Measurements from ENCODE around the gene FOXP2. TPM values are rescaled to one million over a fixed set of nuclear protein-coding genes. Genes with fewer than 3 reads are reported as not detected.

Gene FOXP2
- total RNA-seq (2016; rRNA removed; fragmentation: Illumina TruSeq; extraction: Trizol): 0.04 TPM in 1 of 2 replicates, not detected in the other
- total RNA-seq (2016; cell fraction: cytosol; rRNA removed; fragmentation: Illumina TruSeq; extraction: Trizol; ENCODE audit: low read depth): not detected in 2 replicates
- total RNA-seq (2016; cell fraction: insoluble cytoplasmic fraction; rRNA removed; fragmentation: Illumina TruSeq; extraction: Trizol): 0.09 TPM in 1 of 2 replicates, not detected in the other
- not detected in 2 replicates for total RNA-seq (2016; cell fraction: membrane; rRNA removed; fragmentation: Illumina TruSeq; extraction: Trizol)
- total RNA-seq (2016; cell fraction: nucleus; rRNA removed; fragmentation: Illumina TruSeq; extraction: Trizol): 0.19 and 0.22 TPM in 2 replicates
- polyA plus RNA-seq (2011; rRNA removed): 0.69 and 0.90 TPM in 2 replicates
- polyA plus RNA-seq (2011; cell fraction: cytosol; rRNA removed): 0.60 and 0.93 TPM in 2 replicates
- 0.92 and 1.1 TPM in 2 replicates for polyA plus RNA-seq (2011; cell fraction: nucleus; rRNA removed)
- polyA plus RNA-seq (2012): 0.72 and 0.85 TPM in 2 replicates
- polyA plus RNA-seq (2016; cell fraction: cytosol; fragmentation: Illumina TruSeq; extraction: Trizol; ENCODE audit: low read depth): not detected in 2 replicates
- 0.09 TPM in 1 of 2 replicates, not detected in the other for polyA plus RNA-seq (2016; cell fraction: insoluble cytoplasmic fraction; fragmentation: Illumina TruSeq; extraction: Trizol; ENCODE audit: low read depth)
- polyA plus RNA-seq (2016; cell fraction: membrane; fragmentation: Illumina TruSeq; extraction: Trizol; ENCODE audit: low read depth): not detected in 2 replicates
- polyA plus RNA-seq (2016; cell fraction: nucleus; fragmentation: Illumina TruSeq; extraction: Trizol; ENCODE audit: insufficient read depth, low read depth): not detected in 2 replicates
- polyA minus RNA-seq (2011; rRNA and poly(A)+ RNA removed; ENCODE audit: low replicate concordance): 3.1 and 4.6 TPM in 2 replicates
- polyA minus RNA-seq (2011; cell fraction: cytosol; rRNA and poly(A)+ RNA removed): 0.99 and 1.2 TPM in 2 replicates
- 5.7 and 8.5 TPM in 2 replicates for polyA minus RNA-seq (2011; cell fraction: nucleus; rRNA and poly(A)+ RNA removed)
- Bru-seq, nascent RNA: percentile 12 among the genes with signal in this experiment
- BruChase-seq, experiment 1, labeled RNA remaining after a 6-hour chase: percentile 12 among the genes with signal in this experiment
- percentile 10 among the genes with signal in this experiment for BruChase-seq, experiment 2, labeled RNA remaining after a 2-hour chase
- long read RNA-seq, experiment 1: 0 reads
- long read RNA-seq, experiment 2: 0 reads

GRCh38 chr7:114414156-114415063 is at the start of gene FOXP2:
TSS of gene FOXP2 (plus strand) at chr7:114414815. CDS start at chr7:114426512, 11,697 bp downstream.
- peak within 1 kb of the TSS; percentile 47; the same call in 1 of the 2 replicates for H3K9ac ChIP-seq (ENCODE audit: insufficient read depth, low read depth, low read length)
- peak within 1 kb of the TSS; percentile 85 for H2AFZ ChIP-seq (ENCODE audit: low read length)
- CTCF ChIA-PET (ENCODE audit: low intra/inter-chr PET ratio, low total read pairs): no interaction called here
- POLR2A ChIA-PET: no interaction called here
- H3K9me3 ChIP-seq (ENCODE audit: low read length): no peaks in the 10 kb centered on the region
- H3K4me3 ChIP-seq (replicated peaks in 1 of 3; ENCODE audit: insufficient read depth in 1 of 3, low read depth in 2 of 3, low read length in 3 of 3): peak within 1 kb of the TSS; percentile 33 to 54 (median 48); a peak in 5 of 6 replicates
- H4K20me1 ChIP-seq (ENCODE audit: insufficient read depth, low read length): no peaks in the 10 kb centered on the region
- no TSS peak for BruUV-seq (replicated peaks)
- intact Hi-C loops (cut with micrococcal nuclease; ENCODE audit: unreplicated experiment) (no loop called here), in situ Hi-C loops (cut with HindIII; ENCODE audit: extremely low pct_ligation_motif_present, low pct_unique_long_range_greater_than_20kb) (loop anchor here (25.0 kb wide), 1 partner anchor 327 kb away; no protein-coding TSS in a partner anchor)
- peak within 1 kb of the TSS; percentile 37 for H3K27ac ChIP-seq (ENCODE audit: extremely low read length, insufficient read depth, low read length)
- H3K36me3 ChIP-seq (replicated peaks in 1 of 2; ENCODE audit: control insufficient read depth in 1 of 2, insufficient read depth in 2 of 2, low read length in 2 of 2): no peaks in the 10 kb centered on the region
- DNase-seq (ENCODE audit: low spot score) (peak; percentile 3), ATAC-seq (peak; percentile 50), FAIRE-seq (no peak)
- peak within 1 kb of the TSS; percentile 81 for H3K4me2 ChIP-seq (ENCODE audit: low read depth, low read length)
- 6% methylated on average over 2 of the region's 2 CpGs for WGBS (ENCODE audit: low lambda C conversion rate)
- no peaks in the 10 kb centered on the region for H3K79me2 ChIP-seq (ENCODE audit: insufficient read depth, low read length)
- H3K4me1 ChIP-seq (ENCODE audit: insufficient read depth, low read length): peaks cover 40% of the 10 kb centered on the region
- no peaks in the 10 kb centered on the region for H3K27me3 ChIP-seq (ENCODE audit: control insufficient read depth in 1 of 2, insufficient read depth in 2 of 2, low read length in 2 of 2)
- TF ChIP-seq ZNF7 (CRISPR knock-in tag; IDR thresholded peaks at IDR 0.05) (no peak), EP300 (IDR thresholded peaks at IDR 0.05; ENCODE audit: low read depth in 2 of 2, low read length in 2 of 2) (peak in 1 of 2 experiments; percentile 35; a peak in 1 of 4 replicates), EP300 (CRISPR knock-in tag; IDR thresholded peaks at IDR 0.05; ENCODE audit: borderline replicate concordance) (no peak), SOX5 (CRISPR knock-in tag; IDR thresholded peaks at IDR 0.05; ENCODE audit: borderline replicate concordance) (peak; percentile 77; the same call in 1 of the 2 replicates), FOXP1 (IDR thresholded peaks at IDR 0.05) (0 out of 2 replicates have a peak, but pooled peaks have one; percentile 2), FOXP1 (CRISPR knock-in tag; IDR thresholded peaks at IDR 0.05) (peak; percentile 66), ZNF704 (CRISPR knock-in tag; IDR thresholded peaks at IDR 0.05; ENCODE audit: borderline replicate concordance) (no peak), CCDC6 (CRISPR knock-in tag; IDR thresholded peaks at IDR 0.05) (no peak), GABPA (IDR thresholded peaks at IDR 0.05; ENCODE audit: low read depth, low read length) (no peak), GABPA (CRISPR knock-in tag; IDR thresholded peaks at IDR 0.05; ENCODE audit: low read depth) (0 out of 2 replicates have a peak, but pooled peaks have one; percentile 29), POLR2AphosphoS2 (IDR thresholded peaks at IDR 0.05; ENCODE audit: low read depth, low read length) (no peak), SAP130 (CRISPR knock-in tag; IDR thresholded peaks at IDR 0.05; ENCODE audit: low read depth) (peak; percentile 15; the same call in 1 of the 2 replicates), CENPX (CRISPR knock-in tag; IDR thresholded peaks at IDR 0.05) (no peak), FOXA3 (CRISPR knock-in tag; IDR thresholded peaks at IDR 0.05) (peak; percentile 74)
- TF ChIP-seq, protein P1, sequence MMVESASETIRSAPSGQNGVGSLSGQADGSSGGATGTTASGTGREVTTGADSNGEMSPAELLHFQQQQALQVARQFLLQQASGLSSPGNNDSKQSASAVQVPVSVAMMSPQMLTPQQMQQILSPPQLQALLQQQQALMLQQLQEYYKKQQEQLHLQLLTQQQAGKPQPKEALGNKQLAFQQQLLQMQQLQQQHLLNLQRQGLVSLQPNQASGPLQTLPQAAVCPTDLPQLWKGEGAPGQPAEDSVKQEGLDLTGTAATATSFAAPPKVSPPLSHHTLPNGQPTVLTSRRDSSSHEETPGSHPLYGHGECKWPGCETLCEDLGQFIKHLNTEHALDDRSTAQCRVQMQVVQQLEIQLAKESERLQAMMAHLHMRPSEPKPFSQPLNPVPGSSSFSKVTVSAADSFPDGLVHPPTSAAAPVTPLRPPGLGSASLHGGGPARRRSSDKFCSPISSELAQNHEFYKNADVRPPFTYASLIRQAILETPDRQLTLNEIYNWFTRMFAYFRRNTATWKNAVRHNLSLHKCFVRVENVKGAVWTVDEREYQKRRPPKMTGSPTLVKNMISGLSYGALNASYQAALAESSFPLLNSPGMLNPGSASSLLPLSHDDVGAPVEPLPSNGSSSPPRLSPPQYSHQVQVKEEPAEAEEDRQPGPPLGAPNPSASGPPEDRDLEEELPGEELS (CRISPR knock-in tag; IDR thresholded peaks at IDR 0.05): peak; percentile 47; the same call in 1 of the 2 replicates
- TF ChIP-seq, protein P2, sequence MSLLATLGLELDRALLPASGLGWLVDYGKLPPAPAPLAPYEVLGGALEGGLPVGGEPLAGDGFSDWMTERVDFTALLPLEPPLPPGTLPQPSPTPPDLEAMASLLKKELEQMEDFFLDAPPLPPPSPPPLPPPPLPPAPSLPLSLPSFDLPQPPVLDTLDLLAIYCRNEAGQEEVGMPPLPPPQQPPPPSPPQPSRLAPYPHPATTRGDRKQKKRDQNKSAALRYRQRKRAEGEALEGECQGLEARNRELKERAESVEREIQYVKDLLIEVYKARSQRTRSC (CRISPR knock-in tag; IDR thresholded peaks at IDR 0.05; ENCODE audit: low read depth): no peak
